Fibroblast of lung (primary cell): ENCODE data around the gene SEMA7A.

Experiments used
- CTCF ChIP-seq, 2 donors: IDR thresholded peaks in 1 of 2; conservative IDR thresholded peaks in 1 of 2; 1 replicate in 1 of 2; 2 replicates in 1 of 2; pipeline ENCODE4 v1.5.1; 2011 to 2012; ENCODE audit warnings: low read length in 2 of 2, control low read depth in 1 of 2, inconsistent platforms in 1 of 2, low read depth in 1 of 2, mild to moderate bottlenecking in 1 of 2
- EZH2 ChIP-seq: IDR thresholded peaks from 2 replicates; pipeline ENCODE4 v1.5.1; 2012; ENCODE audit warnings: low read length, control low read depth, mild to moderate bottlenecking; ENCODE audit errors: missing control alignments

DNA sequence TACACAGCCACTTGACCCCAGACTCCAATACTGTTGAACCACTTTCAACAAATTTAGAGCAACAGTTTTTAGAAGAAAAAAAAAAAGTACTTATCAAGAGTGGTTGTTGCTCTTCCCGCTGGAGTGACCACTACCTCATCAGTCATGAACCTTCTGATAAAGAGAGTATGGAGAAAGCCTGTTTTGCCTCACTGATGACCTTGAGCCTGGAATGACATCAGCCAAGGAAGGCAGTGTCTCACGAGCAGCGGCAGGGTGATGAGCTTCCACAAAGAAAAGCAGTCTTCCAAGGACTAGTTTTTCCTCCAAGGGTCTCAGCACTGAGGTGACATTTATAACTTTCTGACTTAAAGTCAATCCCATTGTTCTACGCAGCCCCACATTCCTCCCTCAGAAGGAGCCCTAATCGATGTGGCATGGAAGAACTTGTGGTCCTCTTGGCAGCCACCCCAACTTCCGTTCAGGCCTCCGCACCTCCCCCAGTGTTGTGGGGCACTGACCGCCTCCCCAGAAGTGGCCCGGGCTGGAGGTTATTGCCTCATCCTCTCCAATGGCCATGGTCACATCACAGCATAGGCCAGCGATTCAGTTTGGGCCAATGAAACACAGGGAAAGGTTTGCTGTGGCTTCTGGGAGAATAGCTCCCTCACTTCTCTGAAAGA lies 64.5 kb downstream of the SEMA7A start:
- TF ChIP-seq CTCF (conservative IDR thresholded peaks at IDR 0.05 in 1 of 2, IDR thresholded peaks at IDR 0.05 in 1 of 2; ENCODE audit: low read depth in 1 of 2, low read length in 2 of 2) (no peak), EZH2 (no peak)
